Measurements from ENCODE around the gene DDX10.
A peak's percentile ranks its signal among the peaks of the same experiment; 100 is the strongest.

DDX10 gene

GRCh38 chr11:108947654-108948570 lies 283.0 kb downstream of the DDX10 start:
- Histone ChIP-seq H3K4me3 (ENCODE audit: low read length) (no peak overlapping the region), H3K9me3 (ENCODE audit: control insufficient read depth, low read length) (peaks cover 4% of the 10 kb centered on the region), H3K36me3 (ENCODE audit: control insufficient read depth, insufficient read depth, low read length, severe bottlenecking) (no peaks in the 10 kb centered on the region), H3K9ac (ENCODE audit: low read length) (no peak overlapping the region), H3K27me3 (replicated peaks; ENCODE audit: control insufficient read depth, insufficient read depth, low read length) (no peaks in the 10 kb centered on the region), H3K4me1 (ENCODE audit: control insufficient read depth, insufficient read depth, low read length) (no peaks in the 10 kb centered on the region)
- no peak for DNase-seq (ENCODE audit: low read depth)

- Histone ChIP-seq H3K4me1 (ENCODE audit: control insufficient read depth, insufficient read depth, low read length) (peaks cover 8% of the 10 kb centered on the region), H3K9me3 (ENCODE audit: control insufficient read depth, low read length) (peaks cover 17% of the 10 kb centered on the region), H3K36me3 (ENCODE audit: control insufficient read depth, insufficient read depth, low read length, severe bottlenecking) (no peaks in the 10 kb centered on the region), H3K4me3 (ENCODE audit: low read length) (no peak overlapping the region), H3K27me3 (replicated peaks; ENCODE audit: control insufficient read depth, insufficient read depth, low read length) (no peaks in the 10 kb centered on the region), H3K9ac (ENCODE audit: low read length) (no peak overlapping the region)
- DNase-seq (ENCODE audit: low read depth) = peak; percentile 72
Measured at GRCh38 chr11:108958368-108959104, 293.7 kb downstream of the DDX10 start.

DNA sequence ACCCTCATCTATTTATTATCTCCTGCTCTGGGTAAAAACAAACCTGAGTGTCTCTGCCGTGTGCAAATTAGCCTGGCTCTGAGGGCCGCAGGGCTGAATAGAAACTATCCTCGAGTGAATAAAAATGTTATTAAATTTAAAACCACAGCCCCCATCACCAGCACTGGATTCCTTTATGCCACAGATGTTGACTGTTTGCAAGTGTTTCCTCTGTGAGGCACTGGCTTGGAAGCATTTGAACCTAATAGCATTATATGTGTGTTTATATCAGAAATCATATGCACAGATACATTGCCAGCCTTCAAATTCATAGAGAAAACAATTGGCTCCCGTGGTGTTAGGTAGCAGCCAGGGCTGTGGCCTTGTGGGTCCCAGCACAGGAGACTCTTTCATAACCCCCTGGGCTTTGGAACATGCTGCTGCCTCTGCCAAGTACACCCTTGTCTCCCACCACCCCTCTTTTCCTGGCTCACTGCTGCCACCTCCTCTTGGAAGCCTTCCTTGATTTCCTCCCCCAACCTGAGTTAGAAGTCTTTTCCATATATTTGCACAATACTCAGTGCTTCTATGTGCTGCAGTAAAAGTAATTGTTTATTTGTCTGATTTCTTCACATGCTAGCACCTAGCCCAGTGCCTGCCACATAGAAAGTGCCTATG lies 294.4 kb downstream of the DDX10 start:
- DNase-seq (ENCODE audit: low read depth) = no peak
- no peaks in the 10 kb centered on the region for H3K36me3 ChIP-seq (ENCODE audit: control insufficient read depth, insufficient read depth, low read length, severe bottlenecking)
- peaks cover 17% of the 10 kb centered on the region for H3K9me3 ChIP-seq (ENCODE audit: control insufficient read depth, low read length)
- H3K27me3 ChIP-seq (replicated peaks; ENCODE audit: control insufficient read depth, insufficient read depth, low read length) = no peaks in the 10 kb centered on the region
- no peak overlapping the region for H3K9ac ChIP-seq (ENCODE audit: low read length)
- H3K4me3 ChIP-seq (ENCODE audit: low read length) = no peak overlapping the region
- peaks cover 8% of the 10 kb centered on the region for H3K4me1 ChIP-seq (ENCODE audit: control insufficient read depth, insufficient read depth, low read length)

- no peaks in the 10 kb centered on the region for H3K27me3 ChIP-seq (replicated peaks; ENCODE audit: control insufficient read depth, insufficient read depth, low read length)
- no peaks in the 10 kb centered on the region for H3K36me3 ChIP-seq (ENCODE audit: control insufficient read depth, insufficient read depth, low read length, severe bottlenecking)
- no peak overlapping the region for H3K4me3 ChIP-seq (ENCODE audit: low read length)
- peaks cover 8% of the 10 kb centered on the region for H3K4me1 ChIP-seq (ENCODE audit: control insufficient read depth, insufficient read depth, low read length)
- H3K9ac ChIP-seq (ENCODE audit: low read length) = no peak overlapping the region
- DNase-seq (ENCODE audit: low read depth) = no peak
- peaks cover 17% of the 10 kb centered on the region for H3K9me3 ChIP-seq (ENCODE audit: control insufficient read depth, low read length)
Measured at GRCh38 chr11:108959874-108960273, 295.0 kb downstream of the DDX10 start.

- Histone ChIP-seq H3K4me3 (ENCODE audit: low read length) (no peak overlapping the region), H3K4me1 (ENCODE audit: control insufficient read depth, insufficient read depth, low read length) (peaks cover 8% of the 10 kb centered on the region), H3K36me3 (ENCODE audit: control insufficient read depth, insufficient read depth, low read length, severe bottlenecking) (no peaks in the 10 kb centered on the region), H3K9me3 (ENCODE audit: control insufficient read depth, low read length) (peaks cover 17% of the 10 kb centered on the region), H3K9ac (ENCODE audit: low read length) (no peak overlapping the region), H3K27me3 (replicated peaks; ENCODE audit: control insufficient read depth, insufficient read depth, low read length) (no peaks in the 10 kb centered on the region)
- no peak for DNase-seq (ENCODE audit: low read depth)
Measured at GRCh38 chr11:108960501-108960900, 295.6 kb downstream of the DDX10 start.

GRCh38 chr11:108961095-108961494 lies 296.2 kb downstream of the DDX10 start:
- H3K9me3 ChIP-seq (ENCODE audit: control insufficient read depth, low read length) = peaks cover 17% of the 10 kb centered on the region
- DNase-seq (ENCODE audit: low read depth) = no peak
- no peak overlapping the region for H3K9ac ChIP-seq (ENCODE audit: low read length)
- H3K36me3 ChIP-seq (ENCODE audit: control insufficient read depth, insufficient read depth, low read length, severe bottlenecking) = no peaks in the 10 kb centered on the region
- H3K4me1 ChIP-seq (ENCODE audit: control insufficient read depth, insufficient read depth, low read length) = peaks cover 8% of the 10 kb centered on the region
- no peaks in the 10 kb centered on the region for H3K27me3 ChIP-seq (replicated peaks; ENCODE audit: control insufficient read depth, insufficient read depth, low read length)
- no peak overlapping the region for H3K4me3 ChIP-seq (ENCODE audit: low read length)

DNA sequence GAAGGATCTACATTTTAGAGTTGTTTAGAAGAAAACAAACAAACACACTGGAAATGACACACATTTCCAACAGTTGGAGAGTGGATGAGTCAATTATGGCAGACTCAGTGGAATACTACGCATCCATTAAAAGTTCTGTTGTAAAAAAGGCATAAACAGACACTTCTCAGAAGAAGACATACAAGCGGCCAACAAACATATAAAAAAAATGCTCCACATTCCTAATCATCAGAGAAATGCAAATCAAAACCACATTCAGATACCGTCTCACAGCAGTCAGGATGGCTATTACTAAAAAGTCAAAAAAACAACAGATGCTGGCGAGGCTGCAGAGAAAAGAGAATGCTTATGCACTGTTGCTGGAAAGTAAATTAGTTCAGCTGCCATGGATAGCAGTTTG lies 298.2 kb downstream of the DDX10 start:
- peaks cover 8% of the 10 kb centered on the region for H3K4me1 ChIP-seq (ENCODE audit: control insufficient read depth, insufficient read depth, low read length)

DNA sequence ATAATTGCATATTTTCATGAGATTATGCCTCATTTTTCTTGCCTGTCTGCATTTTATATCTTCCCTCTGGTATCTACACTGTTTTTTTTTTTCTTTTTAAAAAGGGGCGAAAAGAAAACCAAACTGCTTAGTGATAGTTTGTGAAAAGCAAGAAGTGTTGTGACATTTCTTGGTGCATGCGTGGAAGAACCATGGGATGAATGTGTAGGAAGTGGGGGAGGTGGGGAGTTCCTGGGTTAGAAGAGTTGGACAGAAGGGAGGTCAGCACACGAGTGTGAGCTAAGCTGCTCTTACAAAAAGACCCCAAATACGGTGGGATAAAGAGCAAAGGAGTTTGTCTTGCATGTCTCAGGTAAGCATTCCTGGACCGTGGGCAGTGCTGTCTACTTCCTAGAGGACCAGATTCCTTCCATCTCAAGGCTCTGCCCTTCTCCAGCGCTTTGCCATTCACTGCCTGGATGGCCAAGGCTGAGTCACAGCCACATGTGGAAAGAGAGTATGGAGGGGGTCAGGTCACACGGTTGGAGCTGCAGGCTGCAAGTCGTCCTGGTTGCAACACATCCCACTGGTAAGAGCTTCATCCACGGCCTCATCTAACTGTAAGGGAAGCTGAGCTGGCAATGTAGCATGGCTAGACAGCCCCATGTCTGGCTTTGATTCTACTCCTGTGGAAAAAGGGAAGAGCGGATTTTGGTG lies 300.6 kb downstream of the DDX10 start:
- Histone ChIP-seq H3K27me3 (replicated peaks; ENCODE audit: control insufficient read depth, insufficient read depth, low read length) (no peaks in the 10 kb centered on the region), H3K9ac (ENCODE audit: low read length) (no peak overlapping the region), H3K36me3 (ENCODE audit: control insufficient read depth, insufficient read depth, low read length, severe bottlenecking) (no peaks in the 10 kb centered on the region), H3K4me3 (ENCODE audit: low read length) (no peak overlapping the region), H3K4me1 (ENCODE audit: control insufficient read depth, insufficient read depth, low read length) (peaks cover 1% of the 10 kb centered on the region), H3K9me3 (ENCODE audit: control insufficient read depth, low read length) (peaks cover 19% of the 10 kb centered on the region)
- peak; percentile 38 for DNase-seq (ENCODE audit: low read depth)

More for the DNA sequence above, 298.2 kb downstream of the DDX10 start:
- no peak overlapping the region for H3K4me3 ChIP-seq (ENCODE audit: low read length)
- no peak overlapping the region for H3K9ac ChIP-seq (ENCODE audit: low read length)
- H3K27me3 ChIP-seq (replicated peaks; ENCODE audit: control insufficient read depth, insufficient read depth, low read length) = no peaks in the 10 kb centered on the region
- no peaks in the 10 kb centered on the region for H3K36me3 ChIP-seq (ENCODE audit: control insufficient read depth, insufficient read depth, low read length, severe bottlenecking)
- H3K9me3 ChIP-seq (ENCODE audit: control insufficient read depth, low read length) = peaks cover 17% of the 10 kb centered on the region
- no peak for DNase-seq (ENCODE audit: low read depth)

DNA sequence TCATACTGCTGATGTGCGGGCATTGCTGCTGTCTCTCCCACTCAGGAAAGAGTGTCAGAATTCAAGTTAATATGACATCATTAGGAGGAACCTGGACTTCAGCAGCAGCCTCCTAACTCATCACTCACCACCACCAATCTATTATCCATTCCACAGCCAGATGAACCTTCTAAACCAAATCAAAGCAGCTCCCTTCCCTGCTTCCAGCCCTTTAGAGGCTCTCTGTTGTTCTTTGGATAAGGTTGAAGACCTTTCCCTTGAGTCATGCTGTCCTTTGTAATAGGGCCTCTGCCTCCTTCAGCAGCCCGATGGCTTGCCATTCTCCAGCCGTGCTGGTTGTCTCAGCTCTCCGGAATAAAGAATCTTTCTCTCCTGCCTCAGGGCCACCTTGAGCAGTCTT lies 301.3 kb downstream of the DDX10 start:
- no peak overlapping the region for H3K9ac ChIP-seq (ENCODE audit: low read length)
- no peak overlapping the region for H3K4me3 ChIP-seq (ENCODE audit: low read length)
- no peaks in the 10 kb centered on the region for H3K36me3 ChIP-seq (ENCODE audit: control insufficient read depth, insufficient read depth, low read length, severe bottlenecking)
- H3K9me3 ChIP-seq (ENCODE audit: control insufficient read depth, low read length) = peaks cover 12% of the 10 kb centered on the region
- DNase-seq (ENCODE audit: low read depth) = no peak
- no peaks in the 10 kb centered on the region for H3K27me3 ChIP-seq (replicated peaks; ENCODE audit: control insufficient read depth, insufficient read depth, low read length)
- peaks cover 5% of the 10 kb centered on the region for H3K4me1 ChIP-seq (ENCODE audit: control insufficient read depth, insufficient read depth, low read length)

- Histone ChIP-seq H3K4me1 (ENCODE audit: control insufficient read depth, insufficient read depth, low read length) (peaks cover 5% of the 10 kb centered on the region), H3K36me3 (ENCODE audit: control insufficient read depth, insufficient read depth, low read length, severe bottlenecking) (no peaks in the 10 kb centered on the region), H3K4me3 (ENCODE audit: low read length) (no peak overlapping the region), H3K9ac (ENCODE audit: low read length) (no peak overlapping the region), H3K27me3 (replicated peaks; ENCODE audit: control insufficient read depth, insufficient read depth, low read length) (no peaks in the 10 kb centered on the region), H3K9me3 (ENCODE audit: control insufficient read depth, low read length) (peaks cover 7% of the 10 kb centered on the region)
- no peak for DNase-seq (ENCODE audit: low read depth)
Measured at GRCh38 chr11:108966978-108967377, 302.1 kb downstream of the DDX10 start.

All from adipocyte (in vitro differentiated cells).